ENCODE measurements around the gene CALCR. TPM values are rescaled to one million over a fixed set of nuclear protein-coding genes. Genes with fewer than 3 reads are reported as not detected.

CALCR gene
- polyA plus RNA-seq, 3 donors, result not detected

GRCh38 chr7:93426155-93426696 lies 148.3 kb downstream of the CALCR start:
- H3K27me3 ChIP-seq (ENCODE audit: control insufficient read depth in 2 of 2, insufficient read depth in 2 of 2, low read length in 2 of 2), result no peaks in the 10 kb centered on the region
- Mint-ChIP-seq H3K9me3 (peaks cover 0 to 2% (median 0%) of the 10 kb centered on the region in 7 donors), H3K27ac (no peak overlapping the region), H3K4me1 (no peaks in the 10 kb centered on the region), H3K27me3 (ENCODE audit: low read depth in 3 of 3) (peaks cover 0 to 4% (median 0%) of the 10 kb centered on the region in 3 donors), H3K4me3 (no peak overlapping the region), H3K36me3 (no peaks in the 10 kb centered on the region)
- 94% methylated on average over 15 of the region's 15 CpGs for WGBS (ENCODE audit: insufficient coverage)
- H2AFZ ChIP-seq (ENCODE audit: insufficient read depth, low read depth, low read length, poor library complexity, severe bottlenecking), result no peak overlapping the region
- no peak overlapping the region for H3K9ac ChIP-seq (ENCODE audit: insufficient read depth, low read length, poor library complexity, severe bottlenecking)
- no peak overlapping the region for H3K4me3 ChIP-seq (replicated peaks in 1 of 3; ENCODE audit: low read depth in 2 of 3, low read length in 3 of 3)
- no peak for TF ChIP-seq CTCF (IDR thresholded peaks at IDR 0.05)
- DNase-seq, result no peak
- intact Hi-C loops (cut with micrococcal nuclease), result no loop called here
- H3K4me2 ChIP-seq (replicated peaks; ENCODE audit: extremely low read depth, low read length, poor library complexity, severe bottlenecking), result no peak overlapping the region
- H3K9me3 ChIP-seq (replicated peaks in 1 of 2; ENCODE audit: control insufficient read depth in 1 of 2, insufficient read depth in 1 of 2, low read length in 2 of 2), result no peaks in the 10 kb centered on the region
- H3K27ac ChIP-seq (ENCODE audit: low read depth in 1 of 2, low read length in 2 of 2), result no peak overlapping the region
- no peaks in the 10 kb centered on the region for H3K79me2 ChIP-seq (ENCODE audit: insufficient read depth, low read length)
- no peaks in the 10 kb centered on the region for H4K20me1 ChIP-seq (ENCODE audit: insufficient read depth, low read length)
- H3K36me3 ChIP-seq (replicated peaks in 1 of 2; ENCODE audit: control insufficient read depth in 1 of 2, insufficient read depth in 2 of 2, low read length in 2 of 2), result no peaks in the 10 kb centered on the region
- no peaks in the 10 kb centered on the region for H3K4me1 ChIP-seq (ENCODE audit: control insufficient read depth in 1 of 2, insufficient read depth in 2 of 2, low read length in 2 of 2)

GRCh38 chr7:93414574-93414973 lies 159.9 kb downstream of the CALCR start:
- Histone ChIP-seq H3K4me1 (ENCODE audit: control insufficient read depth in 1 of 2, insufficient read depth in 2 of 2, low read length in 2 of 2) (no peaks in the 10 kb centered on the region), H2AFZ (ENCODE audit: insufficient read depth, low read depth, low read length, poor library complexity, severe bottlenecking) (no peak overlapping the region), H3K4me2 (replicated peaks; ENCODE audit: extremely low read depth, low read length, poor library complexity, severe bottlenecking) (no peak overlapping the region), H3K27me3 (ENCODE audit: control insufficient read depth in 2 of 2, insufficient read depth in 2 of 2, low read length in 2 of 2) (no peaks in the 10 kb centered on the region), H3K79me2 (ENCODE audit: insufficient read depth, low read length) (no peaks in the 10 kb centered on the region), H3K27ac (ENCODE audit: low read depth in 1 of 2, low read length in 2 of 2) (no peak overlapping the region), H3K9me3 (replicated peaks in 1 of 2; ENCODE audit: control insufficient read depth in 1 of 2, insufficient read depth in 1 of 2, low read length in 2 of 2) (no peaks in the 10 kb centered on the region), H3K9ac (ENCODE audit: insufficient read depth, low read length, poor library complexity, severe bottlenecking) (no peak overlapping the region), H3K36me3 (replicated peaks in 1 of 2; ENCODE audit: control insufficient read depth in 1 of 2, insufficient read depth in 2 of 2, low read length in 2 of 2) (no peaks in the 10 kb centered on the region), H3K4me3 (replicated peaks in 1 of 3; ENCODE audit: low read depth in 2 of 3, low read length in 3 of 3) (no peak overlapping the region), H4K20me1 (ENCODE audit: insufficient read depth, low read length) (no peaks in the 10 kb centered on the region)
- intact Hi-C loops (cut with micrococcal nuclease), result no loop called here
- Mint-ChIP-seq H3K36me3 (no peaks in the 10 kb centered on the region), H3K4me1 (no peaks in the 10 kb centered on the region), H3K27me3 (ENCODE audit: low read depth in 3 of 3) (no peaks in the 10 kb centered on the region), H3K9me3 (peaks cover 0 to 2% (median 0%) of the 10 kb centered on the region in 7 donors), H3K27ac (no peak overlapping the region), H3K4me3 (no peak overlapping the region)
- no peak for TF ChIP-seq CTCF (IDR thresholded peaks at IDR 0.05)
- no peak for DNase-seq

Data from CD14-positive monocyte (primary cell).